Measurements from ENCODE around the gene TSPAN11. TPM values are rescaled to one million over a fixed set of nuclear protein-coding genes. Genes with fewer than 3 reads are reported as not detected.

The TSPAN11 gene
- total and polyA plus RNA-seq, 2 of the 4 experiments (the other 2 are of a cell fraction): 0.18 to 0.26 TPM

DNA sequence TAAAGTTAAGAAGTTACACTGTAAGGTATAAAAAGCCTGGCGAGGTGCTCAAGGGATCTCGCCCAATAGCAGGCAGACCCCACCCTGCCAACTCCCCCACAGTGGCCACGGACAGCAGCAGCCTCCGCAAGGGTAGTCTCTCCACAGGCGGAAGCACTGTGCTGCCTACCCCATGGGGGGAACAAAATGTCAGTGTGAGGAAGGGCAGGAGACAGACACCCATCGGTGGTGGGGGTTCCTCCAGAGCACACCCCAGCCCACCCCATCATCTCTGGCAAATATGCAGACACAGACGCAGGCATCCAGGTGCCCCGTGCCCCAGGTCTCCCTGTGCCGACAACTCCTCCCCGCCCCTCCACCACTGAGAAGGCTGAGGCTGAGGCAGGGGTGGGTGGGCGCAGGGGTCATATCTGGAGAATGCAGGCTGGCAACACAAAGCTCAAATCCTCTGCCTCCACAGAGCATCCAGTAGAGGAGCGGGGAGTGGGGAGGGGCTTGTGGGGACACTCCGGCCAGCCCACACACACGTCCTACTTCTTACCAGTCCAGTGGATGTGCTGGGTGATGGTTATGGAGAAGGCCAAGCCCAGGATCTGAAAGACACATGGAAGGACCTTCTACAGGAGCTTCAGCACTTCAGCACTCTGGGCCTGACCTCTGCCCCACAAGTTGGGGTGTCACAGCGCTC, 78.9 kb downstream of the TSPAN11 start:
- ChIA-PET POLR2A (ENCODE audit: unreplicated experiment) (interaction anchor here (0.6 kb wide), 1 partner anchor 183 kb away, joined by 26 read pairs; no protein-coding TSS in a partner anchor), CTCF (no interaction called here)
- intact Hi-C loops (cut with micrococcal nuclease): no loop called here
- H3K18ac ChIP-seq (ENCODE audit: low read depth, low read length): no peak overlapping the region
- H3K9me3 ChIP-seq (ENCODE audit: control insufficient read depth, insufficient read depth, low read length): no peaks in the 10 kb centered on the region
- H2AK5ac ChIP-seq (ENCODE audit: low read depth, low read length): peak overlapping the region; percentile 46
- H3K36me3 ChIP-seq (ENCODE audit: control insufficient read depth, insufficient read depth, low read length): no peaks in the 10 kb centered on the region
- no peaks in the 10 kb centered on the region; the same call in 1 of the 2 replicates for H4K20me1 ChIP-seq (ENCODE audit: insufficient read depth, low read length)
- no peak overlapping the region for H3K4me2 ChIP-seq (ENCODE audit: low read depth, low read length)
- H2AK9ac ChIP-seq (replicated peaks; ENCODE audit: low read depth, low read length, poor library complexity): peak overlapping the region; percentile 68
- no TSS peak for BruUV-seq (replicated peaks)
- peak overlapping the region; percentile 16; the same call in 1 of the 2 replicates for H2BK20ac ChIP-seq (ENCODE audit: low read depth, low read length)
- no peak overlapping the region for H3K9ac ChIP-seq (ENCODE audit: low read depth, low read length)
- ATAC-seq (ENCODE audit: low read depth) (no peak), DNase-seq (no peak)
- H3K4me3 ChIP-seq (ENCODE audit: insufficient read depth, low read depth, low read length): no peak overlapping the region
- H2BK5ac ChIP-seq (ENCODE audit: low read depth, low read length, poor library complexity, severe bottlenecking): no peak overlapping the region
- peak overlapping the region; percentile 41; the same call in 1 of the 2 replicates for H3K23ac ChIP-seq (ENCODE audit: low read depth, low read length)
- H3K4ac ChIP-seq (ENCODE audit: low read depth, low read length): peak overlapping the region; percentile 64
- H3K9me1 ChIP-seq (ENCODE audit: insufficient read depth, low read length): peaks cover 22% of the 10 kb centered on the region; the same call in 1 of the 2 replicates
- H4K91ac ChIP-seq (ENCODE audit: insufficient read depth, low read depth, low read length): peak overlapping the region; percentile 78
- peak overlapping the region; percentile 59; the same call in 1 of the 2 replicates for H3K14ac ChIP-seq (replicated peaks; ENCODE audit: low read depth, low read length)
- H2BK15ac ChIP-seq (ENCODE audit: low read depth, low read length): no peak overlapping the region; the same call in 2 of the 3 replicates
- 100% methylated on average over 1 of the region's 15 CpGs; no CpG with 5 or more reads in 1 of the 2 experiments for WGBS, 2 experiments (ENCODE audit: extremely low coverage in 2 of 2, insufficient read length in 1 of 2)
- in situ Hi-C loops (cut with MboI; ENCODE audit: low sequenced_read_pairs): no loop called here
- H3K27ac ChIP-seq (ENCODE audit: insufficient read depth, low read length): no peak overlapping the region
- peaks cover 5% of the 10 kb centered on the region; the same call in 1 of the 2 replicates for H3K27me3 ChIP-seq (ENCODE audit: control insufficient read depth, insufficient read depth, low read length)
- peaks cover 11% of the 10 kb centered on the region for H3K4me1 ChIP-seq (ENCODE audit: control insufficient read depth, insufficient read depth, low read length)
- H2BK120ac ChIP-seq (ENCODE audit: low read depth, low read length): peak overlapping the region; percentile 62
- peak overlapping the region; percentile 54 for H2AFZ ChIP-seq (replicated peaks; ENCODE audit: low read length, poor library complexity)
- H4K5ac ChIP-seq (ENCODE audit: low read depth, low read length): no peak overlapping the region
- peak overlapping the region in 1 of 2 experiments; percentile 40; a peak in 2 of 4 replicates for H4K8ac ChIP-seq (ENCODE audit: low read depth in 2 of 2, low read length in 2 of 2)
- H3K56ac ChIP-seq (ENCODE audit: extremely low read depth, insufficient read depth, low read length): no peak overlapping the region
- no peaks in the 10 kb centered on the region for H3K79me1 ChIP-seq (ENCODE audit: low read depth in 1 of 2, low read length in 2 of 2)
- TF ChIP-seq RFX5 (IDR thresholded peaks at IDR 0.05; ENCODE audit: low read depth, low read length): no peak
- no peak for TF ChIP-seq MAFK (IDR thresholded peaks at IDR 0.05; ENCODE audit: low read depth, low read length)
- TF ChIP-seq, protein P1, sequence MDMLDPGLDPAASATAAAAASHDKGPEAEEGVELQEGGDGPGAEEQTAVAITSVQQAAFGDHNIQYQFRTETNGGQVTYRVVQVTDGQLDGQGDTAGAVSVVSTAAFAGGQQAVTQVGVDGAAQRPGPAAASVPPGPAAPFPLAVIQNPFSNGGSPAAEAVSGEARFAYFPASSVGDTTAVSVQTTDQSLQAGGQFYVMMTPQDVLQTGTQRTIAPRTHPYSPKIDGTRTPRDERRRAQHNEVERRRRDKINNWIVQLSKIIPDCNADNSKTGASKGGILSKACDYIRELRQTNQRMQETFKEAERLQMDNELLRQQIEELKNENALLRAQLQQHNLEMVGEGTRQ (IDR thresholded peaks at IDR 0.05; ENCODE audit: low read depth, low read length): no peak
- no peak for TF ChIP-seq MAZ (IDR thresholded peaks at IDR 0.05; ENCODE audit: borderline replicate concordance, low read depth, low read length)
- no peak for TF ChIP-seq POLR2A (IDR thresholded peaks at IDR 0.05; ENCODE audit: low read depth, low read length)
- TF ChIP-seq RAD21 (IDR thresholded peaks at IDR 0.05; ENCODE audit: low read length): no peak
- no peak for TF ChIP-seq NFE2L2 (IDR thresholded peaks at IDR 0.05; ENCODE audit: low read depth, low read length)
- TF ChIP-seq FOS (IDR thresholded peaks at IDR 0.05; ENCODE audit: low read depth, low read length): no peak
- TF ChIP-seq MXI1 (IDR thresholded peaks at IDR 0.05; ENCODE audit: borderline replicate concordance, low read depth, low read length): no peak
- no peak for TF ChIP-seq CEBPB (IDR thresholded peaks at IDR 0.05; ENCODE audit: low read depth, low read length)
- TF ChIP-seq CHD1 (IDR thresholded peaks at IDR 0.05; ENCODE audit: low read depth, low read length): no peak
- TF ChIP-seq SMC3 (IDR thresholded peaks at IDR 0.05; ENCODE audit: low read depth, low read length): no peak
- TF ChIP-seq, protein P2, sequence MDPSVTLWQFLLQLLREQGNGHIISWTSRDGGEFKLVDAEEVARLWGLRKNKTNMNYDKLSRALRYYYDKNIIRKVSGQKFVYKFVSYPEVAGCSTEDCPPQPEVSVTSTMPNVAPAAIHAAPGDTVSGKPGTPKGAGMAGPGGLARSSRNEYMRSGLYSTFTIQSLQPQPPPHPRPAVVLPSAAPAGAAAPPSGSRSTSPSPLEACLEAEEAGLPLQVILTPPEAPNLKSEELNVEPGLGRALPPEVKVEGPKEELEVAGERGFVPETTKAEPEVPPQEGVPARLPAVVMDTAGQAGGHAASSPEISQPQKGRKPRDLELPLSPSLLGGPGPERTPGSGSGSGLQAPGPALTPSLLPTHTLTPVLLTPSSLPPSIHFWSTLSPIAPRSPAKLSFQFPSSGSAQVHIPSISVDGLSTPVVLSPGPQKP (IDR thresholded peaks at IDR 0.05; ENCODE audit: borderline replicate concordance, low read depth, low read length): no peak
- TF ChIP-seq, protein P3, sequence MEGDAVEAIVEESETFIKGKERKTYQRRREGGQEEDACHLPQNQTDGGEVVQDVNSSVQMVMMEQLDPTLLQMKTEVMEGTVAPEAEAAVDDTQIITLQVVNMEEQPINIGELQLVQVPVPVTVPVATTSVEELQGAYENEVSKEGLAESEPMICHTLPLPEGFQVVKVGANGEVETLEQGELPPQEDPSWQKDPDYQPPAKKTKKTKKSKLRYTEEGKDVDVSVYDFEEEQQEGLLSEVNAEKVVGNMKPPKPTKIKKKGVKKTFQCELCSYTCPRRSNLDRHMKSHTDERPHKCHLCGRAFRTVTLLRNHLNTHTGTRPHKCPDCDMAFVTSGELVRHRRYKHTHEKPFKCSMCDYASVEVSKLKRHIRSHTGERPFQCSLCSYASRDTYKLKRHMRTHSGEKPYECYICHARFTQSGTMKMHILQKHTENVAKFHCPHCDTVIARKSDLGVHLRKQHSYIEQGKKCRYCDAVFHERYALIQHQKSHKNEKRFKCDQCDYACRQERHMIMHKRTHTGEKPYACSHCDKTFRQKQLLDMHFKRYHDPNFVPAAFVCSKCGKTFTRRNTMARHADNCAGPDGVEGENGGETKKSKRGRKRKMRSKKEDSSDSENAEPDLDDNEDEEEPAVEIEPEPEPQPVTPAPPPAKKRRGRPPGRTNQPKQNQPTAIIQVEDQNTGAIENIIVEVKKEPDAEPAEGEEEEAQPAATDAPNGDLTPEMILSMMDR (conservative IDR thresholded peaks at IDR 0.05; ENCODE audit: low read depth, low read length): no peak
- dilution Hi-C loops (cut with HindIII; ENCODE audit: low sequenced_read_pairs, unreplicated experiment): no loop called here

Data from IMR-90 (cell line).